Dermis blood vessel endothelial cell (primary cell): Measurements from ENCODE around the gene BAD. TPM values are rescaled to one million over a fixed set of nuclear protein-coding genes. Genes with fewer than 3 reads are reported as not detected.
A peak's percentile ranks its signal among the peaks of the same experiment; 100 is the strongest.
"Not testable (repeated sequence)": the region's sequence is repeated elsewhere in the genome, so short reads cannot be mapped to it uniquely, and the experiment has no call there.

Source experiments
- DNase-seq: peaks from one replicate; pipeline ENCODE4 v3.0.0; 2010
- total RNA-seq: library from RNA; depleted of rRNA; stranded (reverse); fragments of >200 nt; gene quantifications from 2 replicates; pipeline ENCODE4 v1.2.3, GENCODE V29; 2014

The BAD gene
- total RNA-seq, result 57.2 and 65.9 TPM in 2 replicates

GRCh38 chr11:64284048-64284961 lies at the start of gene BAD:
Gene BAD (minus strand): TSS chr11:64284665. CDS start chr11:64284368, 297 bp downstream.
- peak; percentile 94 for DNase-seq

- DNase-seq, result no peak
These were observed 49.1 kb upstream of the BAD start for GRCh38 chr11:64333556-64333955.

GRCh38 chr11:64331569-64332371 lies 47.3 kb upstream of the BAD start:
- peak; percentile 85 for DNase-seq

- no peak for DNase-seq
These were observed 46.4 kb upstream of the BAD start for GRCh38 chr11:64330888-64331287.

- no peak for DNase-seq
These were observed 43.5 kb upstream of the BAD start for GRCh38 chr11:64327993-64328392.

- DNase-seq, result no peak
These were observed 42.9 kb upstream of the BAD start for GRCh38 chr11:64327375-64327774.

- DNase-seq, result no peak
These were observed 40.4 kb upstream of the BAD start for GRCh38 chr11:64324692-64325469.

GRCh38 chr11:64323984-64324383 lies 39.5 kb upstream of the BAD start:
- DNase-seq, result not testable (repeated sequence)

- no peak for DNase-seq
These were observed 38.9 kb upstream of the BAD start for GRCh38 chr11:64323373-64323772.

GRCh38 chr11:64322925-64323260 lies 38.4 kb upstream of the BAD start:
- no peak for DNase-seq

- DNase-seq, result no peak
These were observed 37.1 kb upstream of the BAD start for GRCh38 chr11:64321533-64321932.

GRCh38 chr11:64321026-64321425 lies 36.6 kb upstream of the BAD start:
- no peak for DNase-seq

GRCh38 chr11:64320556-64320955 lies 36.1 kb upstream of the BAD start:
- DNase-seq, result no peak

GRCh38 chr11:64318766-64319761 lies 34.6 kb upstream of the BAD start:
- no peak for DNase-seq

GRCh38 chr11:64317961-64318765 lies 33.7 kb upstream of the BAD start, which contains the start of gene PRDX5:
Gene PRDX5 (plus strand): TSS chr11:64318121. CDS start chr11:64318216, 95 bp downstream.
- peak; percentile 96 for DNase-seq

- DNase-seq, result peak; percentile 98
These were observed 33.0 kb upstream of the BAD start, which contains the start of gene TRMT112 for GRCh38 chr11:64317325-64317960. Gene TRMT112 (minus strand): TSS chr11:64317559. CDS start chr11:64317526, 33 bp downstream.

GRCh38 chr11:64316672-64317324 lies 32.3 kb upstream of the BAD start:
- peak; percentile 50 for DNase-seq

GRCh38 chr11:64315667-64316526 lies 31.4 kb upstream of the BAD start:
- DNase-seq, result not testable (repeated sequence)
